GM23248 (cell line): ENCODE results near the gene CNN2. TPM values are rescaled to one million over a fixed set of nuclear protein-coding genes. Genes with fewer than 3 reads are reported as not detected.

ENCODE experiments used
- DNase-seq: peaks from one replicate; pipeline ENCODE4 v3.0.0-alpha.2; 2015
- H2AFZ ChIP-seq: fragments of 200-600 bp; sonication (generic); 2 replicates; pipeline ENCODE4 v1.6.1; 2016; ENCODE audit warnings: antibody characterized with exemption
- H3F3A ChIP-seq: fragments of 200-600 bp; sonication (generic); 2 replicates; pipeline ENCODE4 v1.6.1; 2016; ENCODE audit warnings: mild to moderate bottlenecking, antibody characterized with exemption, mixed run types; ENCODE audit not compliant: insufficient read depth
- H3K27ac ChIP-seq: fragments of 200-600 bp; sonication (generic); 2 replicates; pipeline ENCODE4 v1.5.1; 2016; ENCODE audit warnings: mild to moderate bottlenecking
- H3K27me3 ChIP-seq: fragments of 200-600 bp; sonication (generic); replicated peaks from 2 replicates; pipeline ENCODE4 v1.6.1; 2016; ENCODE audit warnings: mild to moderate bottlenecking; ENCODE audit not compliant: insufficient read depth
- H3K36me3 ChIP-seq: fragments of 200-600 bp; sonication (generic); 2 replicates; pipeline ENCODE4 v1.6.1; 2016; ENCODE audit warnings: low read depth, mild to moderate bottlenecking
- H3K4me1 ChIP-seq: fragments of 200-600 bp; sonication (generic); 2 replicates; pipeline ENCODE4 v1.6.1; 2016; ENCODE audit warnings: mild to moderate bottlenecking; ENCODE audit not compliant: insufficient read depth
- H3K4me2 ChIP-seq: fragments of 200-600 bp; sonication (generic); one replicate; pipeline ENCODE4 v1.6.1; 2016; ENCODE audit warnings: mild to moderate bottlenecking; ENCODE audit not compliant: unreplicated experiment
- H3K4me3 ChIP-seq: fragments of 200-600 bp; sonication (generic); 2 replicates; pipeline ENCODE4 v1.5.1; 2016; ENCODE audit warnings: mild to moderate bottlenecking
- H3K79me2 ChIP-seq: fragments of 200-600 bp; sonication (generic); 2 replicates; pipeline ENCODE4 v1.6.1; 2016; ENCODE audit warnings: mild to moderate bottlenecking; ENCODE audit not compliant: insufficient read depth
- H3K9ac ChIP-seq: fragments of 200-600 bp; sonication (generic); 2 replicates; pipeline ENCODE4 v1.6.1; 2016; ENCODE audit warnings: mild to moderate bottlenecking
- H3K9me2 ChIP-seq: fragments of 200-600 bp; sonication (generic); 2 replicates; pipeline ENCODE4 v1.6.1; 2016; ENCODE audit warnings: mixed run types, mild to moderate bottlenecking, moderate library complexity; ENCODE audit not compliant: insufficient read depth
- H3K9me3 ChIP-seq: fragments of 200-600 bp; sonication (generic); one replicate; pipeline ENCODE4 v1.6.1; 2017; ENCODE audit warnings: low read depth
- H4K20me1 ChIP-seq: fragments of 200-600 bp; sonication (generic); 2 replicates; pipeline ENCODE4 v1.6.0; 2016; ENCODE audit not compliant: insufficient read depth
- EZH2 ChIP-seq: fragments of 200-600 bp; sonication (generic); IDR thresholded peaks from 2 replicates; pipeline ENCODE4 v1.6.1; 2018; ENCODE audit warnings: antibody characterized with exemption, mild to moderate bottlenecking; ENCODE audit not compliant: insufficient read depth, poor library complexity, severe bottlenecking
- EZH2phosphoT487 ChIP-seq: fragments of 200-600 bp; sonication (generic); IDR thresholded peaks from 2 replicates; pipeline ENCODE4 v1.6.1; 2018; ENCODE audit warnings: antibody characterized with exemption, moderate library complexity, mild to moderate bottlenecking, low read depth; ENCODE audit not compliant: insufficient read depth
- WGBS, 2 experiments: methylation state at CpG; one replicate each; pipeline ENCODE4 v1.1.6; 2015 to 2017; ENCODE audit warnings: low lambda C conversion rate in 2 of 2, low coverage in 1 of 2; ENCODE audit errors: missing lambda C conversion rate in 2 of 2; 5-methylcytosine and 5-hydroxymethylcytosine counted together
- in situ Hi-C: fragments of 300-500 bp; cut with MboI; formaldehyde crosslinking; loops from 2 replicates; pipeline ENCODE4 v1.15.0; 2020
- polyA plus RNA-seq: library from polyadenylated mRNA; unstranded; fragments of >200 nt; fragmentation: Nextera tagmentation; extraction: Ambion mirVana; gene quantifications from 2 replicates; pipeline ENCODE4 v1.2.1, GENCODE V29; 2016
- total RNA-seq: library from RNA; depleted of rRNA; stranded (reverse); fragments of >200 nt; shearing (Covaris generic); gene quantifications from 2 replicates; pipeline ENCODE4 v1.2.3, GENCODE V29; 2014

The CNN2 gene
- total and polyA plus RNA-seq, 2 experiments from 2014 or later = 244 to 400 TPM

- Histone ChIP-seq H3K4me1 (no peaks in the 10 kb centered on the region), H3F3A (peaks cover 6% of the 10 kb centered on the region; the same call in 1 of the 2 replicates), H3K9ac (no peak overlapping the region), H3K9me3 (no peaks in the 10 kb centered on the region), H2AFZ (no peak overlapping the region), H3K4me3 (no peak overlapping the region), H3K27ac (no peak overlapping the region), H3K9me2 (no peaks in the 10 kb centered on the region), H3K27me3 (peaks cover 19% of the 10 kb centered on the region), H4K20me1 (no peaks in the 10 kb centered on the region), H3K4me2 (no peak overlapping the region), H3K36me3 (no peaks in the 10 kb centered on the region; the same call in 1 of the 2 replicates), H3K79me2 (no peaks in the 10 kb centered on the region)
- WGBS, 2 experiments = 88 to 91% methylated on average over 27 to 43 of the region's 43 CpGs
- no peak for DNase-seq
- in situ Hi-C loops = no loop called here
- no peak for TF ChIP-seq EZH2phosphoT487
- no peak for TF ChIP-seq EZH2
These were observed 32.5 kb upstream of the CNN2 start for GRCh38 chr19:993831-994393.

GRCh38 chr19:994516-994915 lies 31.9 kb upstream of the CNN2 start:
- 95 to 98% methylated on average over 12 to 18 of the region's 18 CpGs for WGBS, 2 experiments
- in situ Hi-C loops = no loop called here

GRCh38 chr19:995051-995827 lies 31.2 kb upstream of the CNN2 start:
- Histone ChIP-seq H2AFZ (no peak overlapping the region), H3K36me3 (no peaks in the 10 kb centered on the region; the same call in 1 of the 2 replicates), H3K4me3 (no peak overlapping the region), H3K9me2 (no peaks in the 10 kb centered on the region), H3K27me3 (peaks cover 27% of the 10 kb centered on the region), H3K9ac (no peak overlapping the region), H3K79me2 (no peaks in the 10 kb centered on the region), H3K9me3 (no peaks in the 10 kb centered on the region), H4K20me1 (no peaks in the 10 kb centered on the region), H3K4me2 (no peak overlapping the region), H3F3A (peaks cover 6% of the 10 kb centered on the region; the same call in 1 of the 2 replicates), H3K27ac (no peak overlapping the region), H3K4me1 (no peaks in the 10 kb centered on the region)
- no peak for DNase-seq
- in situ Hi-C loops = no loop called here
- 71 to 78% methylated on average over 24 to 26 of the region's 26 CpGs for WGBS, 2 experiments
- TF ChIP-seq EZH2phosphoT487 (no peak), EZH2 (no peak)

More at GRCh38 chr19:994516-994915, 31.9 kb upstream of the CNN2 start:
- H3K9me2 ChIP-seq = no peaks in the 10 kb centered on the region
- peaks cover 25% of the 10 kb centered on the region for H3K27me3 ChIP-seq
- H2AFZ ChIP-seq = no peak overlapping the region
- DNase-seq = no peak
- H3K27ac ChIP-seq = no peak overlapping the region
- no peak overlapping the region for H3K4me3 ChIP-seq
- H3K4me2 ChIP-seq = no peak overlapping the region
- no peaks in the 10 kb centered on the region for H3K79me2 ChIP-seq
- no peaks in the 10 kb centered on the region for H4K20me1 ChIP-seq
- no peak overlapping the region for H3K9ac ChIP-seq
- H3K9me3 ChIP-seq = no peaks in the 10 kb centered on the region
- H3K4me1 ChIP-seq = no peaks in the 10 kb centered on the region
- peaks cover 6% of the 10 kb centered on the region; the same call in 1 of the 2 replicates for H3F3A ChIP-seq
- TF ChIP-seq EZH2phosphoT487 = no peak
- no peak for TF ChIP-seq EZH2
- H3K36me3 ChIP-seq = no peaks in the 10 kb centered on the region; the same call in 1 of the 2 replicates

GRCh38 chr19:996051-996838 lies 30.2 kb upstream of the CNN2 start:
- in situ Hi-C loops = no loop called here
- TF ChIP-seq EZH2 (no peak), EZH2phosphoT487 (no peak)
- DNase-seq = peak; percentile 84
- Histone ChIP-seq H3K9ac (peak overlapping the region; percentile 28; the same call in 1 of the 2 replicates), H3K4me2 (no peak overlapping the region), H2AFZ (no peak overlapping the region), H3K4me3 (peak overlapping the region; percentile 41), H3K4me1 (no peaks in the 10 kb centered on the region), H3F3A (no peaks in the 10 kb centered on the region), H3K36me3 (no peaks in the 10 kb centered on the region; the same call in 1 of the 2 replicates), H3K27ac (no peak overlapping the region), H3K9me2 (no peaks in the 10 kb centered on the region), H3K27me3 (peaks cover 27% of the 10 kb centered on the region), H4K20me1 (no peaks in the 10 kb centered on the region), H3K9me3 (no peaks in the 10 kb centered on the region), H3K79me2 (no peaks in the 10 kb centered on the region)
- 8 to 13% methylated on average over 59 to 63 of the region's 64 CpGs for WGBS, 2 experiments
